ENCODE results near the gene CAPN11.

Gene CAPN11

GRCh38 chr6:44198684-44199083, 40.1 kb downstream of the CAPN11 start:
- H3K9me3 ChIP-seq (ENCODE audit: insufficient read depth, low read length): no peaks in the 10 kb centered on the region
- no peaks in the 10 kb centered on the region for H3K36me3 ChIP-seq (ENCODE audit: low read length)
- no peak overlapping the region for H3K4me2 ChIP-seq (ENCODE audit: low read depth, low read length, poor library complexity, severe bottlenecking)
- H3K4me3 ChIP-seq (ENCODE audit: insufficient read depth, low read length, poor library complexity, severe bottlenecking): no peak overlapping the region
- H3K27me3 ChIP-seq (ENCODE audit: low read length): no peaks in the 10 kb centered on the region
- H3K27ac ChIP-seq (ENCODE audit: low read depth, low read length): no peak overlapping the region
- TF ChIP-seq, protein P1, sequence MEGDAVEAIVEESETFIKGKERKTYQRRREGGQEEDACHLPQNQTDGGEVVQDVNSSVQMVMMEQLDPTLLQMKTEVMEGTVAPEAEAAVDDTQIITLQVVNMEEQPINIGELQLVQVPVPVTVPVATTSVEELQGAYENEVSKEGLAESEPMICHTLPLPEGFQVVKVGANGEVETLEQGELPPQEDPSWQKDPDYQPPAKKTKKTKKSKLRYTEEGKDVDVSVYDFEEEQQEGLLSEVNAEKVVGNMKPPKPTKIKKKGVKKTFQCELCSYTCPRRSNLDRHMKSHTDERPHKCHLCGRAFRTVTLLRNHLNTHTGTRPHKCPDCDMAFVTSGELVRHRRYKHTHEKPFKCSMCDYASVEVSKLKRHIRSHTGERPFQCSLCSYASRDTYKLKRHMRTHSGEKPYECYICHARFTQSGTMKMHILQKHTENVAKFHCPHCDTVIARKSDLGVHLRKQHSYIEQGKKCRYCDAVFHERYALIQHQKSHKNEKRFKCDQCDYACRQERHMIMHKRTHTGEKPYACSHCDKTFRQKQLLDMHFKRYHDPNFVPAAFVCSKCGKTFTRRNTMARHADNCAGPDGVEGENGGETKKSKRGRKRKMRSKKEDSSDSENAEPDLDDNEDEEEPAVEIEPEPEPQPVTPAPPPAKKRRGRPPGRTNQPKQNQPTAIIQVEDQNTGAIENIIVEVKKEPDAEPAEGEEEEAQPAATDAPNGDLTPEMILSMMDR (IDR thresholded peaks at IDR 0.05; ENCODE audit: insufficient read depth, low read length, poor library complexity, severe bottlenecking): no peak
- no peak for TF ChIP-seq EZH2phosphoT487 (conservative IDR thresholded peaks at IDR 0.05; ENCODE audit: low read length)
- H2AFZ ChIP-seq (ENCODE audit: low read depth, low read length, severe bottlenecking): no peak overlapping the region
- no peak overlapping the region for H3K9ac ChIP-seq (ENCODE audit: low read length)
- H3K9me2 ChIP-seq (replicated peaks; ENCODE audit: insufficient read depth, low read length): no peaks in the 10 kb centered on the region
- no peaks in the 10 kb centered on the region for H3F3A ChIP-seq (ENCODE audit: insufficient read depth)
- no peaks in the 10 kb centered on the region for H3K79me2 ChIP-seq (ENCODE audit: insufficient read depth, low read length)
- H4K20me1 ChIP-seq (ENCODE audit: low read depth, low read length): no peaks in the 10 kb centered on the region

DNA sequence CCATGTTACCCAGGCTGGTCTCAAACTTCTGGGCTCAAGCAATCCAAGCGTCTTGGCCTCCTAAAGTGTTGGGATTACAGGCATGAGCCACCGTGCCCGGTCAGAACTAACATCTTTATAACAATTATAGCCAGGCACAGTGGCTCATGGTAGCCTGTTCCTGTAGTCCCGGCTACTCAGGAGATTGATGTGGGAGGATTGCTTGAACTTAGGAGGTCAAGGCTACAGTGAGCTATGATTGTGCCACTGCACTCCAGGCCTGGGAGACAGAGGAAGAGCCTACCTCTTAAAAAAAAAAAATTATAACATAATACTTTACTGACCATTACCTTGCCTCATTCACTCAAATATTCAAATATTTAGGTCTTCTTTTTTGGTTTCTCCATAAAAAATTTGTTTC, 41.3 kb downstream of the CAPN11 start:
- no peaks in the 10 kb centered on the region for H3K9me2 ChIP-seq (replicated peaks; ENCODE audit: insufficient read depth, low read length)
- H3K9me3 ChIP-seq (ENCODE audit: insufficient read depth, low read length): no peaks in the 10 kb centered on the region
- H3K4me3 ChIP-seq (ENCODE audit: insufficient read depth, low read length, poor library complexity, severe bottlenecking): no peak overlapping the region
- no peak overlapping the region for H3K9ac ChIP-seq (ENCODE audit: low read length)
- H3F3A ChIP-seq (ENCODE audit: insufficient read depth): no peaks in the 10 kb centered on the region
- no peak overlapping the region for H3K4me2 ChIP-seq (ENCODE audit: low read depth, low read length, poor library complexity, severe bottlenecking)
- no peaks in the 10 kb centered on the region for H3K27me3 ChIP-seq (ENCODE audit: low read length)
- H3K36me3 ChIP-seq (ENCODE audit: low read length): no peaks in the 10 kb centered on the region
- H3K27ac ChIP-seq (ENCODE audit: low read depth, low read length): no peak overlapping the region
- H2AFZ ChIP-seq (ENCODE audit: low read depth, low read length, severe bottlenecking): no peak overlapping the region
- H3K79me2 ChIP-seq (ENCODE audit: insufficient read depth, low read length): no peaks in the 10 kb centered on the region
- H4K20me1 ChIP-seq (ENCODE audit: low read depth, low read length): no peaks in the 10 kb centered on the region
- no peak for TF ChIP-seq EZH2phosphoT487 (conservative IDR thresholded peaks at IDR 0.05; ENCODE audit: low read length)
- TF ChIP-seq, protein P1 (IDR thresholded peaks at IDR 0.05; ENCODE audit: insufficient read depth, low read length, poor library complexity, severe bottlenecking): no peak

GRCh38 chr6:44201200-44201599, 42.6 kb downstream of the CAPN11 start:
- Histone ChIP-seq H2AFZ (ENCODE audit: low read depth, low read length, severe bottlenecking) (no peak overlapping the region), H3K9ac (ENCODE audit: low read length) (no peak overlapping the region), H3K79me2 (ENCODE audit: insufficient read depth, low read length) (no peaks in the 10 kb centered on the region), H4K20me1 (ENCODE audit: low read depth, low read length) (no peaks in the 10 kb centered on the region), H3K27ac (ENCODE audit: low read depth, low read length) (no peak overlapping the region), H3K4me3 (ENCODE audit: insufficient read depth, low read length, poor library complexity, severe bottlenecking) (no peak overlapping the region), H3F3A (ENCODE audit: insufficient read depth) (no peaks in the 10 kb centered on the region), H3K36me3 (ENCODE audit: low read length) (no peaks in the 10 kb centered on the region), H3K9me3 (ENCODE audit: insufficient read depth, low read length) (no peaks in the 10 kb centered on the region), H3K9me2 (replicated peaks; ENCODE audit: insufficient read depth, low read length) (no peaks in the 10 kb centered on the region), H3K4me2 (ENCODE audit: low read depth, low read length, poor library complexity, severe bottlenecking) (no peak overlapping the region), H3K27me3 (ENCODE audit: low read length) (no peaks in the 10 kb centered on the region)
- TF ChIP-seq EZH2phosphoT487 (conservative IDR thresholded peaks at IDR 0.05; ENCODE audit: low read length): no peak
- TF ChIP-seq, protein P1 (IDR thresholded peaks at IDR 0.05; ENCODE audit: insufficient read depth, low read length, poor library complexity, severe bottlenecking): no peak

Data from SU-DHL-6 (cell line).